CD14-positive monocyte (primary cell): ENCODE results near the gene ZIC2. TPM values are rescaled to one million over a fixed set of nuclear protein-coding genes. Genes with fewer than 3 reads are reported as not detected.

Source experiments
- DNase-seq, 3 donors: peaks; one replicate each; pipeline ENCODE4 v3.0.0-alpha.2; 2011 to 2022
- H2AFZ ChIP-seq: 2 replicates; pipeline ENCODE4 v1.6.0; 2012; ENCODE audit warnings: mild to moderate bottlenecking, low read depth, low read length, inconsistent platforms; ENCODE audit not compliant: insufficient read depth, poor library complexity, severe bottlenecking
- H3K27ac ChIP-seq, 2 donors: 1 replicate in 1 of 2; 2 replicates in 1 of 2; pipeline ENCODE4 v1.5.1; 2012 to 2013; ENCODE audit warnings: low read length in 2 of 2, control low read depth in 1 of 2, inconsistent platforms in 1 of 2, low read depth in 1 of 2, mild to moderate bottlenecking in 1 of 2
- H3K27me3 ChIP-seq, 2 donors: one replicate each; pipeline versions ENCODE4 v1.6.0 to v1.6.1; 2011 to 2013; ENCODE audit warnings: low read length in 2 of 2; ENCODE audit not compliant: control insufficient read depth in 2 of 2, insufficient read depth in 2 of 2
- H3K36me3 ChIP-seq, 2 donors: replicated peaks in 1 of 2; 1 replicate in 1 of 2; 2 replicates in 1 of 2; pipeline versions ENCODE4 v1.5.1 to v1.6.1; 2012 to 2013; ENCODE audit warnings: low read length in 2 of 2, control low read depth in 1 of 2, inconsistent platforms in 1 of 2, mild to moderate bottlenecking in 1 of 2; ENCODE audit not compliant: insufficient read depth in 2 of 2, control insufficient read depth in 1 of 2
- H3K4me1 ChIP-seq, 2 donors: 1 replicate in 1 of 2; 2 replicates in 1 of 2; pipeline versions ENCODE4 v1.5.1 to v1.6.1; 2012 to 2013; ENCODE audit warnings: low read length in 2 of 2, control low read depth in 1 of 2, inconsistent platforms in 1 of 2, mild to moderate bottlenecking in 1 of 2, moderate library complexity in 1 of 2; ENCODE audit not compliant: insufficient read depth in 2 of 2, control insufficient read depth in 1 of 2
- H3K4me2 ChIP-seq: replicated peaks from 2 replicates; pipeline ENCODE3; 2012; ENCODE audit warnings: low read length, moderate library complexity, mild to moderate bottlenecking; ENCODE audit not compliant: poor library complexity, severe bottlenecking; ENCODE audit errors: extremely low read depth
- H3K4me3 ChIP-seq, 3 experiments: fragments of 200-600 bp in 1 of 3; sonication (generic) in 1 of 3; replicated peaks in 1 of 3; 1 replicate in 2 of 3; 2 replicates in 1 of 3; pipeline ENCODE4 v1.5.1; 2011 to 2013; ENCODE audit warnings: low read length in 3 of 3, mild to moderate bottlenecking in 3 of 3, control low read depth in 2 of 3, low read depth in 2 of 3, inconsistent platforms in 1 of 3, moderate library complexity in 1 of 3
- H3K79me2 ChIP-seq: 2 replicates; pipeline ENCODE4 v1.6.0; 2012; ENCODE audit warnings: mild to moderate bottlenecking, control low read depth, inconsistent platforms, low read length, moderate library complexity; ENCODE audit not compliant: insufficient read depth
- H3K9ac ChIP-seq: 2 replicates; pipeline ENCODE4 v1.6.0; 2017; ENCODE audit warnings: low read length, mild to moderate bottlenecking; ENCODE audit not compliant: insufficient read depth, poor library complexity, severe bottlenecking
- H3K9me3 ChIP-seq, 2 donors: replicated peaks in 1 of 2; 1 replicate in 1 of 2; 2 replicates in 1 of 2; pipeline versions ENCODE4 v1.5.1 to v1.6.1; 2012 to 2013; ENCODE audit warnings: low read length in 2 of 2, control low read depth in 1 of 2; ENCODE audit not compliant: control insufficient read depth in 1 of 2, insufficient read depth in 1 of 2
- H4K20me1 ChIP-seq: 2 replicates; pipeline ENCODE4 v1.6.0; 2012; ENCODE audit warnings: mild to moderate bottlenecking, low read length, control low read depth, moderate library complexity; ENCODE audit not compliant: insufficient read depth
- H3K27ac Mint-ChIP-seq, 7 donors: one replicate each; pipeline ENCODE4 v1.8.0; 2020; ENCODE audit warnings: mild to moderate bottlenecking in 7 of 7, mixed read lengths in 7 of 7, moderate library complexity in 6 of 7, inconsistent platforms in 2 of 7
- H3K27me3 Mint-ChIP-seq, 3 donors: one replicate each; pipeline ENCODE4 v1.8.0; 2021 to 2022; ENCODE audit warnings: low read depth in 3 of 3, mild to moderate bottlenecking in 3 of 3, mixed read lengths in 3 of 3, moderate library complexity in 3 of 3, inconsistent platforms in 1 of 3
- H3K36me3 Mint-ChIP-seq, 2 donors: one replicate each; pipeline ENCODE4 v1.8.0; 2020; ENCODE audit warnings: mixed read lengths in 2 of 2, inconsistent platforms in 1 of 2, mild to moderate bottlenecking in 1 of 2
- H3K4me1 Mint-ChIP-seq: one replicate; pipeline ENCODE4 v1.8.0; 2020; ENCODE audit warnings: mild to moderate bottlenecking, mixed read lengths
- H3K4me3 Mint-ChIP-seq, 2 donors: one replicate each; pipeline ENCODE4 v1.8.0; 2020; ENCODE audit warnings: mild to moderate bottlenecking in 2 of 2, mixed read lengths in 2 of 2, moderate library complexity in 1 of 2
- H3K9me3 Mint-ChIP-seq, 7 donors: one replicate each; pipeline ENCODE4 v1.8.0; 2020 to 2022; ENCODE audit warnings: mixed read lengths in 7 of 7, mild to moderate bottlenecking in 6 of 7, moderate library complexity in 6 of 7, inconsistent platforms in 2 of 7
- WGBS: methylation state at CpG from one replicate; pipeline ENCODE4 v1.1.5; 2013; ENCODE audit warnings: missing lambda C conversion rate; ENCODE audit not compliant: insufficient coverage; 5-methylcytosine and 5-hydroxymethylcytosine counted together
- intact Hi-C, 2 donors: fragments of 100-400 bp; cut with micrococcal nuclease; formaldehyde crosslinking; loops; one replicate each; pipeline versions ENCODE4 v1.15.0 to v1.15.1; 2023
- polyA plus RNA-seq, 3 donors: library from polyadenylated mRNA; depleted of rRNA in 1 of 3; unstranded in 2 of 3; stranded (reverse) in 1 of 3; fragments of 300-500 nt in 2 of 3; fragments of >200 nt in 1 of 3; fragmentation: Illumina TruSeq in 2 of 3; gene quantifications; 1 replicate in 2 of 3; 2 replicates in 1 of 3; pipeline ENCODE4 v1.2.3, GENCODE V29; 2012 to 2021
- TF ChIP-seq, protein P1 (sequence below): fragments of 200-600 bp; IDR thresholded peaks from one replicate; pipeline ENCODE4 v1.8.0; 2022; ENCODE audit warnings: antibody characterized with exemption, mild to moderate bottlenecking

The ZIC2 gene
- polyA plus RNA-seq, 3 donors = not detected

DNA sequence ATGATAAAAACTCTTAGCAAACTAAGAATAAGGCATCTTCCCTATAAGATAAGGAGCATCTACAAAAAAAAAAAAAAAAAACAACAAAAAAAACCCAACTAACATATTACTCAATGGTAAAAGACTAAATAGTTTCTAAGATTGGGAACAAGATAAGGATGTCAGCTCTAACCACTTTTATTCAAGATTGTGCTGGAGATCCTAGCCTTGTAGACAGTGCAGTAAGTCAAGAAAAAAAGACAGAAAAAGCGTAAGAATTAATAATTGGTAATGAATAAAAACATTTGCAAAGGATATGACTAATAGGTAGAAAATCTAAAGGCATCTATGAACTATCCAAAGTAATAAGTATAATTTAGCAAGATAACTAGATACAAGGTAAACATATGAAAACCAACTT, 33.0 kb downstream of the ZIC2 start:
- Histone ChIP-seq H3K27me3 (peaks cover 6 to 15% of the 10 kb centered on the region in 2 donors), H3K4me3 (no peak overlapping the region), H3K36me3 (no peaks in the 10 kb centered on the region), H4K20me1 (no peaks in the 10 kb centered on the region), H3K4me2 (no peak overlapping the region), H3K9ac (no peak overlapping the region), H3K4me1 (no peaks in the 10 kb centered on the region), H3K79me2 (no peaks in the 10 kb centered on the region), H3K27ac (no peak overlapping the region), H2AFZ (no peak overlapping the region), H3K9me3 (no peaks in the 10 kb centered on the region)
- Mint-ChIP-seq H3K4me1 (no peaks in the 10 kb centered on the region), H3K4me3 (no peak overlapping the region), H3K27ac (no peak overlapping the region), H3K36me3 (no peaks in the 10 kb centered on the region), H3K27me3 (peaks cover 22 to 51% (median 34%) of the 10 kb centered on the region in 3 donors), H3K9me3 (peaks cover 0 to 7% (median 0%) of the 10 kb centered on the region in 7 donors)
- DNase-seq = no peak
- TF ChIP-seq, protein P1, sequence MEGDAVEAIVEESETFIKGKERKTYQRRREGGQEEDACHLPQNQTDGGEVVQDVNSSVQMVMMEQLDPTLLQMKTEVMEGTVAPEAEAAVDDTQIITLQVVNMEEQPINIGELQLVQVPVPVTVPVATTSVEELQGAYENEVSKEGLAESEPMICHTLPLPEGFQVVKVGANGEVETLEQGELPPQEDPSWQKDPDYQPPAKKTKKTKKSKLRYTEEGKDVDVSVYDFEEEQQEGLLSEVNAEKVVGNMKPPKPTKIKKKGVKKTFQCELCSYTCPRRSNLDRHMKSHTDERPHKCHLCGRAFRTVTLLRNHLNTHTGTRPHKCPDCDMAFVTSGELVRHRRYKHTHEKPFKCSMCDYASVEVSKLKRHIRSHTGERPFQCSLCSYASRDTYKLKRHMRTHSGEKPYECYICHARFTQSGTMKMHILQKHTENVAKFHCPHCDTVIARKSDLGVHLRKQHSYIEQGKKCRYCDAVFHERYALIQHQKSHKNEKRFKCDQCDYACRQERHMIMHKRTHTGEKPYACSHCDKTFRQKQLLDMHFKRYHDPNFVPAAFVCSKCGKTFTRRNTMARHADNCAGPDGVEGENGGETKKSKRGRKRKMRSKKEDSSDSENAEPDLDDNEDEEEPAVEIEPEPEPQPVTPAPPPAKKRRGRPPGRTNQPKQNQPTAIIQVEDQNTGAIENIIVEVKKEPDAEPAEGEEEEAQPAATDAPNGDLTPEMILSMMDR = no peak
- intact Hi-C loops = no loop called here
- no CpG with 5 or more reads among the region's 1 CpG for WGBS

DNA sequence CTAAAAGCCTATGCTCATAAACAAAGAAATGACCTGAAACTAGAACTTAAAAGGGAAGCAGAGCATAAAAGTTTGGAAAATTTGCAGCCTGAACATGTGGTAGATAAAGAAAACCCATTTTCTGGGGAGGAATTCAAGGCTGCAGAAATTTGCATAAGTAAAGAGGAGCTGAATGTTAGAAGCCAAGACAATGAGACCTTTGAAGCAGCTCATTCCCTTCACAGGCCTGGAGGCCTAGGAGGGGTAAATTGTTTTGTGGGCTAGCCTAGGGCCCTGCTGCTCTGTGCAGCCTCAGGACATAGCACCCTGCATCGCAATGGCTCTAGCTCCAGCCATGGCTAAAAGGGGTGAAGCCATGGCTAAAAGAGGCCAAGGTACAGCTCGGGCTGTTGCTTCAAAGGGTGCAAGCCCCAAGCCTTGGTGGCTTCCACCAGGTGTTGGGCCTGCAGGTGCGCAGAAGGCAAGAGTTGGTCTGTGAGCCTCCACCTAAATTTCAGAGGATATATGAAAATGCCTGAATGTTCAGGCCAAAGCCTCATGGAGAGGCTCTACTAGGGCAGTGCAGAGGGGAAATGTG, 38.3 kb downstream of the ZIC2 start:
- H3K9ac ChIP-seq = no peak overlapping the region
- no peaks in the 10 kb centered on the region for H3K79me2 ChIP-seq
- Mint-ChIP-seq H3K9me3 (peaks cover 0 to 5% (median 0%) of the 10 kb centered on the region in 7 donors), H3K27ac (no peak overlapping the region), H3K4me3 (no peak overlapping the region), H3K27me3 (peaks cover 8 to 27% (median 18%) of the 10 kb centered on the region in 3 donors), H3K4me1 (no peaks in the 10 kb centered on the region), H3K36me3 (no peaks in the 10 kb centered on the region)
- no peaks in the 10 kb centered on the region for H4K20me1 ChIP-seq
- peaks cover 1 to 8% of the 10 kb centered on the region in 2 donors for H3K27me3 ChIP-seq
- no peak overlapping the region for H3K4me2 ChIP-seq
- H3K27ac ChIP-seq = no peak overlapping the region
- intact Hi-C loops = no loop called here
- H2AFZ ChIP-seq = no peak overlapping the region
- DNase-seq = no peak
- WGBS = 100% methylated on average over 3 of the region's 3 CpGs
- H3K4me3 ChIP-seq = no peak overlapping the region
- H3K36me3 ChIP-seq = no peaks in the 10 kb centered on the region
- no peaks in the 10 kb centered on the region for H3K9me3 ChIP-seq
- TF ChIP-seq, protein P1 = no peak
- no peaks in the 10 kb centered on the region for H3K4me1 ChIP-seq
